Measurements from ENCODE around the gene WDCP. TPM values are rescaled to one million over a fixed set of nuclear protein-coding genes. Genes with fewer than 3 reads are reported as not detected.

The WDCP gene
- total RNA-seq, 1 donor from 2014 or later = 20.0 TPM

- Mint-ChIP-seq H3K27ac (peak overlapping the region; percentile 92), H3K4me1 (peaks cover 16% of the 10 kb centered on the region), H3K9me3 (no peaks in the 10 kb centered on the region), H3K4me3 (peak overlapping the region; percentile 92), H3K27me3 (no peaks in the 10 kb centered on the region), H3K36me3 (ENCODE audit: low read depth) (peaks cover 13% of the 10 kb centered on the region)
- no peak for DNase-seq
- TF ChIP-seq CTCF (IDR thresholded peaks at IDR 0.05) = no peak
- intact Hi-C loops (cut with micrococcal nuclease) = loop anchor here (5.0 to 10.0 kb wide), 2 partner anchors 216 to 448 kb away; no protein-coding TSS in a partner anchor
- ChIA-PET CTCF (interaction anchor here (0.6 to 4.0 kb wide), 11 partner anchors 10 to 257 kb away, joined by 3 to 86 read pairs (median 3); partner anchors contain the start of gene ATAD2B), POLR2A (interaction anchor here (0.7 to 4.0 kb wide), 4 partner anchors 36 to 258 kb away, joined by 3 to 53 read pairs (median 12); partner anchors contain the start of genes ATAD2B and WDCP)
- no peak for ATAC-seq (ENCODE audit: low read depth)
These were observed 35.8 kb upstream of the WDCP start for GRCh38 chr2:24082787-24083566.

- Mint-ChIP-seq H3K9me3 (no peaks in the 10 kb centered on the region), H3K36me3 (ENCODE audit: low read depth) (peaks cover 20% of the 10 kb centered on the region), H3K4me1 (peaks cover 28% of the 10 kb centered on the region), H3K27me3 (no peaks in the 10 kb centered on the region), H3K27ac (no peak overlapping the region), H3K4me3 (no peak overlapping the region)
- ChIA-PET CTCF (no interaction called here), POLR2A (no interaction called here)
- DNase-seq (no peak), ATAC-seq (ENCODE audit: low read depth) (no peak)
- intact Hi-C loops (cut with micrococcal nuclease) = loop anchor here (5.0 to 10.0 kb wide), 2 partner anchors 213 to 446 kb away; no protein-coding TSS in a partner anchor
- no peak for TF ChIP-seq CTCF (IDR thresholded peaks at IDR 0.05)
These were observed 33.5 kb upstream of the WDCP start for GRCh38 chr2:24080701-24081100.

GRCh38 chr2:24077879-24078278 lies 30.7 kb upstream of the WDCP start:
- intact Hi-C loops (cut with micrococcal nuclease) = loop anchor here (5.0 kb wide), 2 partner anchors 714 to 1954 kb away; partner anchors contain the start of genes CENPO, PTRHD1 and RAB10
- Mint-ChIP-seq H3K4me3 (peak overlapping the region; percentile 100), H3K9me3 (no peaks in the 10 kb centered on the region), H3K4me1 (peaks cover 25% of the 10 kb centered on the region), H3K36me3 (ENCODE audit: low read depth) (peaks cover 35% of the 10 kb centered on the region), H3K27me3 (no peaks in the 10 kb centered on the region), H3K27ac (peak overlapping the region; percentile 99)
- TF ChIP-seq CTCF (IDR thresholded peaks at IDR 0.05) = no peak
- ATAC-seq (ENCODE audit: low read depth) (no peak), DNase-seq (no peak)
- ChIA-PET CTCF (interaction anchor here (2.1 kb wide), 1 partner anchor 151 kb away, joined by 15 read pairs; the partner anchor contains the start of gene ATAD2B), POLR2A (interaction anchor here (0.6 to 3.1 kb wide), 2 partner anchors 150 to 220 kb away, joined by 3 to 111 read pairs; partner anchors contain the start of gene ATAD2B)

- POLR2A ChIA-PET = interaction anchor here (0.6 to 3.1 kb wide), 4 partner anchors 27 to 291 kb away, joined by 3 to 111 read pairs (median 16); partner anchors contain the start of genes ATAD2B and FKBP1B
- no peak for TF ChIP-seq CTCF (IDR thresholded peaks at IDR 0.05)
- H3K36me3 Mint-ChIP-seq (ENCODE audit: low read depth) = peaks cover 38% of the 10 kb centered on the region
- peak overlapping the region; percentile 100 for H3K4me3 Mint-ChIP-seq
- peaks cover 27% of the 10 kb centered on the region for H3K4me1 Mint-ChIP-seq
- ATAC-seq (ENCODE audit: low read depth) (no peak), DNase-seq (no peak)
- CTCF ChIA-PET = interaction anchor here (2.1 kb wide), 1 partner anchor 150 kb away, joined by 15 read pairs; the partner anchor contains the start of gene ATAD2B
- intact Hi-C loops (cut with micrococcal nuclease) = loop anchor here (5.0 kb wide), 2 partner anchors 715 to 1955 kb away; partner anchors contain the start of genes CENPO, PTRHD1 and RAB10
- peak overlapping the region; percentile 99 for H3K27ac Mint-ChIP-seq
- no peaks in the 10 kb centered on the region for H3K27me3 Mint-ChIP-seq
- no peaks in the 10 kb centered on the region for H3K9me3 Mint-ChIP-seq
These were observed 30.3 kb upstream of the WDCP start for GRCh38 chr2:24077535-24077877.

Measured in activated B cell treated with CpG ODN at 0.5 μM for 24 hours (primary cell).